GM21737 (cell line): Measurements from ENCODE around the gene RPL34.

Source experiments
- ATAC-seq: cut with Tn5 transposase; IDR thresholded peaks from one replicate; pipeline ENCODE4 v1.9.1; 2021; ENCODE audit warnings: mild to moderate bottlenecking, moderate library complexity; ENCODE audit not compliant: unreplicated experiment

Gene RPL34

DNA sequence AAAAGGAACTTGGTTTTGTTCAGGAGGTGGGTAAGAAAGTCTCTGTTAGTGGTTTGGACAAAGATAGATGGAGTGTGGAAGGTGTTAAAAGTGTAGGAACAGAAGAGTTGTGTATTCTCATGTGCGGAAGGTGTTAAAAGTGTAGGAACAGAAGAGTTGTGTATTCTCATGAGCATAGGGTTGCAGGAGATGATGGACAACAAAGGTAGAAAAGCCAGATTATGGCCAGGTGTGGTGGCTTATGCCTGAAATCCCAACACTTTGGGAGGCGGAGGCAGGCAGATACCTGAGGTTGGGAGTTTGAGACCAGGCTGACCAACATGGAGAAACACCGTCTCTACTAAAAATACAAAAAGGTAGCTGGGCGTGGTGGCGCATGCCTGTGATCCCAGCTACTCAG is 2.5 kb downstream of the RPL34 start:
- ATAC-seq = no peak

DNA sequence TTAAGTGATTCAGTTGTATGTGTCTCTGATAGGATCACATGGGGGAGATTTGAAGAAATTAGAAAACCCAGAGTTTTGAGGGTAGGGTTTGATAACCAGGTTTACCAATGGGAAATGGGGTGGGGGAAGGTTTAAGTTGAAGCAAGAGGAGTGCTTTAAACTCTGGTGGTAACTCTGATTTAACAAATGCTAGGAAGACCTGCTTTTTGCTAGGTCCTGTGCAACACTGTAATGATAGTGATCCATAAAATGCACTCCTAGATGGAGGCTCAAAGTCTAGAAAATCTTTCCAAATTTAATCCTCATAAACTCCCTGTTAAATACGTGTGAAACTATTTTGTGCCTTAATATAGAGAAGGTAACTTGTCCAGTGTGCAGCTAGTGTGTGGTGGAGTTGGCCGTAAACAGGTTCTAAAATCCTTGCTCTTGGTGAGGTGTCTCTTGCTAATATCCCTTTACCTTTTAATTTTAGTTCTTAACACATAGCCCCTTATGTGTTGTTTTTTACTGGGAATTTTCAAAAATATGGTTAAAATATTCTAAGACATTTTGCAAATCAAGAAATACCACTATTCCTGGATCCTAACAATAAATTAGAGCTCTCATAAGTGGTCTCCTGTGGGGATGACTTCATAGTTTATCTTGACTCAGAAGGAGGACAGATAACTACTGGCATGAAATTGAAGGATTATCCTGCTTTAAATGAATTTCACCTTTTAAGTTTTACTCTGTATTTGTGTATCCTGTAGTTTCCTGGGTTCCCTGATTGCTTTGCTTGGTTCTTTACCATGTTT is 4.1 kb downstream of the RPL34 start:
- ATAC-seq = no peak

DNA sequence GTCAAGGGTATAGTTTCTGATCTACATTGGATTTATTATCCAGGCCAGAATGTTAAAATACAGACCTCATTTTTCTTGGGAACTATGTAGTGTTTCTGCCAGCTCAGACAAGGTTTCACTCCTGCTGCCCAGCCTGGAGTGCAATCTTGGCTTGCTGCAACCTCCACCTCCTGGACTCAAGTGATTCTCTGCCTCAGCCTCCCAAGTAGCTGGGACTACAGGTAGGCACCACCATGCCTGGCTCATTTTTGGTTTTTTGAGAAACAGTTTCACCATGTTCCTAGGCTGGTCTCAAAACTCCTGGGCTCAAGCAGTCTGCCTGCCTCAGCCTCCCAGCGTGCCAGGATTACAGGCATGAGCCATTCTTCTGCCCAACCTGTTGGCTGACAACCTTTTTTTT is 5.7 kb downstream of the RPL34 start:
- no peak for ATAC-seq

DNA sequence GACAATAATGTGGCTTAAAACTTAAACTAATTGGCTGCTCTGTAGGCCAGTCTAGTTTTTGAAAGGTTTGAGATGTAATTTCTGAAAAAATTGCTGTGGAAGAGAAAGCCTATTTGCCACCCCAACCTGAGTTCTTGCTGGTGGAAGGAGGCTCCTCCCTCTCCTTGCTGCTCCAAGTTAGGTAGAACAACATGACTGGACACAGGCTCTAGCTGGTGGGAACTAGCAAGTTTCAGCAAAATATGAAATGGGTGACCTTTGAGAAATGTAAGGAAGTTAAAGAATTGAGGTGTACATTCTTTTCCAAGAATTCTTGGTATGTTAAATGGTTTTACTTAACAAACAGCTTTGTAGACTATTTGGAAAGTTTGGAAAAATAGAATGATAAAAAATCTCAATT is 8.0 kb downstream of the RPL34 start:
- ATAC-seq = no peak

DNA sequence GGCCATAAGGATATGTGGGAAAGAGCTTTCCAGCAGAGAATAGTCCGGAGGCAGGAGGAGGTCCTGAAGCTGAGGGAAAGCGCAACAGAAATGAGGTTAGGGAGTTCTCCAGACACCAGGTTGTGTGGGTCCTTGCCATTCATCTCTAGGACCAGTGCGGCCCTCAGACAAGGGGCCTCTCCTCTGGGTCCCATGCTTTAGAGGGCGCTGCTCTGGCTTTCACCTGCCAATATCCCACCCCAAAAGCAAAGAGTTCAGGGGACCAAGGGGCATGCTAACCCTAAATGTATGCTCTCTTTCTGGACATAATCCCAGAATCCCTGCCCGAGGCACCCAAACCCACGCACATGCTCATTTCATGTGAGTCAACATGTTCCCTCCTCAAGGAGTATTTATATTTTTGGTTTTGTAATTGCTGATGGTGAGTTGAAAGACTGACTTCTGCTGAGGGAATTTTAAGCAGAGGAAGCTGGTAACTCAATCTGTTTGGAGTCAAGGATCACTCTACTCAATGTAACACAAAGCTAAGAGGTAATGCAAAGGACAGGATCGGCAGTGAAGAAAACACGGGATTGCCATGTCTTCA is 14.8 kb downstream of the RPL34 start:
- no peak for ATAC-seq

DNA sequence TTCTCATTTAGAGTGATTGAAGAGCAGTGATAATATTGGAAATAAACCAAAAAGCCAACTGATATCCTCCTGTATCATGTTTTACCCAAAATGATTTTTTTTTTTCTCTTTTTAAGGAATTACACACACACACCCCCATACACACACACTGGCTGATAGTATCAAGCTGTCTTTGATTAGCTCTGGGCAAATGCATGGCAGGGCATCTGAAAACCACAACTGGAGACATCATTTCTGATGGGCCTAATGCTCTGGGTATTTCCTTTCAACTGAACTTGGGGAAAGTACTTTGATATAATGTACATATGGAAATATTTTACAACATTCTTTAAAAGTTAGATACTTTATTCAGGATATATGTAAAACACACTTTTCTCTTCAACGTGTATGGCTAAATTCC is 15.9 kb downstream of the RPL34 start:
- no peak for ATAC-seq

DNA sequence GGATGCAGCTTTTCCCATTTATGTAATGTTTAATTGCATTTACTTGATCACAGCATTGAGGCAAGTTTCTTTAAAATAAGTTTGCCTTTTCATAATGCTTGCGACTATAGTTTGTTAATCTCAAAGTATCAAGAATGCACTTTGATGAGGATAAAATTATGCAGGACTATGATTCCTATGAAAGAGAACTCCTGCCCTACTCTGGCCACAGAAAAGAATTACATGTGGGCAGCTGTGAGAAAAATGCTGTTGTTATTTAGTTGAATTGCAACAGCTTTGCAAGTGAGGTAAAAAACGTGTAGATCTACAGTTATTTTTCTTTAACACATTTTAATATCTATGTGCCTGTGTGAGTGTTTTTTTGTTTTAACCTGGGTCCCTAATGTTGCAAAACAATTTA is 17.5 kb downstream of the RPL34 start:
- ATAC-seq = no peak

DNA sequence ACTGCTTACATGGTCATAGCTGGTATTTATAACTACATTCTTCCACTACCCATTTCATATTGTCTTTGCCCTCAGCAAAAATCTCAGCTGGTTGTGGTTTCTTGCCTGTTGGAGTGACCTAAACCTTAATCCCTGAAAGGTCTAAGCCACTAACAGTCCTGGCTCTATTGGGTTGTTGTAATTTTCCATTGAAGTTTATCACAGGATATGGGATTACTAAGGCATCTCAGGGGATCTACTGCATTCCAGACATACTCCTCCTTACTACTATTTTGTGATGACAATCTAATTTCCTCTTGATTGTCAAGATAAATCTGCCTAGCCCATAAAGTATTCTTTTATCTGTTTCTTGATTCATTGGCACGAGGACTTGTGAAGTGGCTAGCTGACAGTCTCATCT is 23.9 kb downstream of the RPL34 start:
- no peak for ATAC-seq

DNA sequence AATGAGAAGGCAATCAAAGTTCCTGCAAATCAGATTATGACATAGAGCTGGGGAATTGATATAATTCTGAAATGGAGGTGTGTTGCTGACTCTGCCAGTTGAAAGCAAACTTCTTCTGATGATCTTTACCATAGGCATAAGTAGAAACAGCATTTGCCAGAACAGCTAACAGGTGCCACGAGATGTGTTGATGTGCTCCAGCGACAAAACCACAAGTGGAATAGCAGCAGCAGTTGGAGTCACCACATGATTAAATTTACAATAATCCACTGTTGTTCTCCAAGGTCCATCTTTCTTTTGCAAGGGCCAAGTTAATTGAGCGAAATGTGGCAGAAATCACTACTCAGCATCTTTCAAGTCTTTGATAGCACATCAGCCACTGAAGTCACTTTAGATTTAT is 26.3 kb downstream of the RPL34 start:
- no peak for ATAC-seq

DNA sequence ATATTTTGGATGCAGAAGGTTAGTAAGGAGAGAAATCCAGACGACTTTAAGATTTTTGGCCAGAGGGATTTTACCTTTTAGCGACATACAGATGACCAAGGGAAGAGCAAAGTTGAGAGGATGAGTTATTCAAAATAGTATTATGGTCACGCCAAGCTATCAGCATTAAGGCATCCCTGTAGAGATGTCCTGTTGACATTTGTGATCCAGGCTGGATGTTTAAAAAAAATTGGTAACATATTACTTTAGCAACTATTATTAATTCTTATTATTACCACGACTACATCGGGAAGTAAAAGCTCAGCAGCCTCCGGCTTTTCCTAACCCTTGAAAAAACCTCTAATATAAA is 29.5 kb downstream of the RPL34 start:
- peak; percentile 19 for ATAC-seq

DNA sequence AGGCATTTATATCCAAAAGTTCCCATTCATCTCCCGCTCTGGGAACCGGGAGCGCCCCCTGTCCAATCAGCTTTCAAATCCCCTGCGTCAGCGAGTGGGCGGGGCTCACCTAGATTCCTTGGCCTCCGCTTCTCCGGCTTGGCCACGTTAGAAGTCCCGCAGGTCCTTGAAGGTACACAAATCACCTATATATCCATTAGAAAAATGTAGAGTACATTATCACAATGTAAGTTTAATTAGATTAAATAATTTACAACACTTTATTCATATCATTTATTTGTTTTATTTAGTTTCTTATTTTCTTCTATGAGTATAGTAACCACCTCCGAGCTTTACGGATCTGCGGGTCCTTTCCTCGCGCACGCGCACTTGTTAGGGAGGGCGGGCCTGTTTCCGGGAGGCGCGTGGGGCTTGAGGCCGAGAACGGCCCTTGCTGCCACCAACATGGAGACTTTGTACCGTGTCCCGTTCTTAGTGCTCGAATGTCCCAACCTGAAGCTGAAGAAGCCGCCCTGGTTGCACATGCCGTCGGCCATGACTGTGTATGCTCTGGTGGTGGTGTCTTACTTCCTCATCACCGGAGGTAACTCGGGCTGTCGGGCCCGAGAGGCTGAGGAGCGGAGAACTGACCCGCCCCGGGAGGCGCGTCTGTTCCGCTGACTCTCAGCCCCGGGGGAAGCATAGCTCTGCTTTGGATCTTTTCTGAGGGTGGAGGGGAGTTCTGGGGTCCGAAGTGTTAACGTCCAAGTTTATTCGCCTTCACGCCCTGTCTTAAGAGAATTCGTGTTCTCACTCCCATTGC is 30.0 kb downstream of the RPL34 start, which contains the start of gene OSTC:
Gene OSTC (plus strand): TSS at position 388 of the 802 bp plus-strand sequence. CDS start 57 bp downstream, at position 445.
- ATAC-seq = peak; percentile 91

DNA sequence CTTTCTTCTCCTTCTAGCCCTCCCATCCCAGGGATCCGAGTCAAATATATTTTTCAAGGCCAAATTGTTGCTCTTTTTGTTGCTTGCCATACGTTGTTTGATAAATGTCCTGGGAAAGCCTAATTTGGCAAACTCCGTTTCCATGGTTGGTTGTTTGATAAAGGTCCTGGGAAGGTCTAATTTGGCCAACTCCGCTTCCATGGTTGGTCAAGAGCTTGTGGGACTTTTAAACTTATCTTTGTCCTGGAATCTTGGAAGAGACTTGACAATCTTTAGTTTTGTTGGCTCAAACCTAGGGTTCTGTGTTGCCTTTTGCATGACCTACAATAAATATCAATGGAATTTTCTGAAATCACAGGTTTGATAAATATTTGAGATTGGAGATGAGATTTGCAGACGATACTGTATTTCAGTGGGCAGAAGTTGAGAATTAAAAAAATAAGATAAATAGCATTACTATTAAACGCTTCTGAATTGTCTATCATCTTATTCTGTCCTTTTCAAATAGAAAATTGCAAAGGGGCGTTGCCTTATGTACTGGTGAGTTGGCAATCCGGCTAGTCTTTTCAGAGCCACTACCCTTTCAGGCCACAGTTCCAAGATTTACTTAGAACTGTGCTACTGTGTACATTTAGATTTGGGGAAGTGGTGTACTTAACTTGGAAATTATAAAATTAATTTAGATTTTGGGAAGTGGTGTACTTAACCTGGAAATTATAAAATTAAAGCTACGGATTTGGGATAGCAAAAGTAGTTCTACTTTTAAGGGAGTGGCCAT is 30.8 kb downstream of the RPL34 start:
- ATAC-seq = peak; percentile 4

DNA sequence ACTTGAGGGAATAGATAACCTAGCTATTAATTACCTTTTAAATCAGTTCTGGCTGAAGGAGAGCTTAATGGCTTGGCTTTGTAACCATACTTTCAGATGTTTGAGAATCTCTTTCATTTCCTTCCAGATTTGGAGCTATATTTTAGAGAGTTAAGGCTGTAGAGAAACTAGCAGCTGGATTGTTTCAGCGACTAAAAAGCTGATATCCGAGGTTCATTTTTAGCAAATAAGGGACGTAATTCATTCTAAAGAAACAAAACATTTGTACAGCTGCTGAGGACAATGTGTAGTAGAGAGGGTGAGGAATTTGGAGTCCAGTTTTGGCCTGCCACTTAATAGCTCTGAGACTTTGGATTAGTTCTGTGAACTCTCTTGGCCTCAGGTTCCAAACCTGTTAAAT is 42.3 kb downstream of the RPL34 start:
- no peak for ATAC-seq

DNA sequence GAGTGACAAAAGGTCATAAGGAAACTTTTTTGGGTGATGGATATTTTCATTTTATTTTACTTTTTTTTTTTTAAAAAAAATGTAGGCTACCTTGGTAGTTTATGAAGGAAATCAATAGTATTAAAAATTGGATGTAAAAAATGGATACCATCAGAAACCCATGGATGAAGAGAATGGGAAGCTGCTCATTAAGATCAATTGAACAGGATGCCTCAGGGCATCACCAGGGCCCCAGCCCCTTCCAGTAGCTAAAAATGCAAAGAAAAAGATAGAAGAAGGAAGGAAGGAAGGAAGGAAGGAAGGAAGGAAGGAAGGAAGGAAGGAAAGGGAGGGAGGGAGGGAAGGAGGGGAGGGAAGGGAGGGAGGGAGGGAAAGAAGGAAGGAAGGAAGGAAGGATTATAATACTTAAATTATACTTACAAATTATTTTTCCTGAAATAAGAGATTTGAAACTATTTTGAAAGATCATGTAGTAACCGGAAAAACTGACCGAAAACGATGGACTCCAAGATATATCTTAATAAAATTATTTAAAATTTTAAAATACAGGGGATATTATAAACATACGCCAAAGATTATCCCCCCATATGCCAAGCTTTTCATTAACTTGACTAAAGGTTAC is 54.1 kb downstream of the RPL34 start:
- no peak for ATAC-seq
